NCI-H460 (cell line): ENCODE measurements around the gene ABHD17B. TPM values are rescaled to one million over a fixed set of nuclear protein-coding genes. Genes with fewer than 3 reads are reported as not detected.

ENCODE experiments used
- DNase-seq: peaks from one replicate; pipeline ENCODE4 v3.0.0-alpha.2; 2016; ENCODE audit warnings: low read depth; ENCODE audit errors: extremely low read depth
- small RNA-seq, 2 experiments: library from RNA; depleted of rRNA; stranded (forward); fragments of <200 nt; gene quantifications; one replicate each; pipeline ENCODE3, GENCODE V24; 2014
- total RNA-seq: library from RNA; depleted of rRNA; stranded (reverse); fragments of >200 nt; shearing (Covaris generic); gene quantifications from 2 replicates; pipeline ENCODE4 v1.2.3, GENCODE V29; 2014; rRNA removed

ABHD17B gene
- total RNA-seq, 1 experiment from 2014 or later, result 25.0 TPM

GRCh38 chr9:71822935-71823334, 88.1 kb downstream of the ABHD17B start:
- DNase-seq, result no peak

- no peak for DNase-seq
Observed at GRCh38 chr9:71822456-71822855, 88.5 kb downstream of the ABHD17B start.

DNA sequence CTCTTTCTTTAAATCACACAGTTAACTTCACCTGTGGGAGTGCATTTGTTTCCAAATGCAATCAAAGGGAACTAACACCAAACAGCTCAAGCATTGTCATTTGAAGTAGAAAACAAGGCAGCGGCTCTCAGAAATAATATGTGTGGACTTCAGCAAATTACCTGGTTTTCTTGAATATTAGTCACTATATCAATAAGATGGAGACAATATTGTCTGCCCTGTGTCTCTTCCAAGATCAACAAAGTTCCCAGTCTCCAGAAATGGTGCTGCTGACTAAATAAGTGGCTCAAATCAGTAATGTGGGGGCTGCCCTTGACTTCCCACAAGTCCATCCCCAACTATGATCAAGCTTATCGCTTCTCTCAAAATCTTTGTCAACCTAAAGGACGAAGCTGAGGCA, 89.6 kb downstream of the ABHD17B start:
- DNase-seq, result no peak

- DNase-seq, result no peak
Observed at GRCh38 chr9:71820403-71820921, 90.5 kb downstream of the ABHD17B start.

DNA sequence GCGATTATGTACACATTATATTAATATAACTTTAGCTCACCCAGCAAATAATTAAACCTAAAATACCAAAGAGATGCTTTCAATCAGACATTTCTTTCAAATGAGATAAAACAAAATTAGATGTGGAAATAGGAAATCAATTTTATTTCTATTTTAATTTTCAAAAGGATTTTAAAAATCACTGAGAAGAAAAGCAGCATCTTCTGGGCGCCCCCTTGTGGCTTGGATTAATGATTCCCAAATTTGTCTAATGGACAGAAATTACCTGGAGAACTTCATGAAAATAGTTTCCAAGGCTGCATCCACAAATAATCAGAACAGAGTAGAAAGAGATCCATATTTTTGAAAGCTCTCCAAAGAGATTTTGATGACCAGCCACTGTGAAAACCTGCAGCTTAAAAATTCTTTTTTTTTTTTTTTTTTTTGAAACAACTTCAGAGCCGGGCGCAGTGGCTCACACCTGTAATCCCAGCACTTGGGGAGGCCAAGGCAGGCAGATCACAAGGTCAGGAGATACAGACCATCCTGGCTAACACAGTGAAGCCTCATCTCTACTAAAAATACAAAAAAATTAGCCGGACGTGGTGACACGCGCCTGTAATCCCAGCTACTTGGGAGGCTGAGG, 91.8 kb downstream of the ABHD17B start:
- DNase-seq, result peak; percentile 40

DNA sequence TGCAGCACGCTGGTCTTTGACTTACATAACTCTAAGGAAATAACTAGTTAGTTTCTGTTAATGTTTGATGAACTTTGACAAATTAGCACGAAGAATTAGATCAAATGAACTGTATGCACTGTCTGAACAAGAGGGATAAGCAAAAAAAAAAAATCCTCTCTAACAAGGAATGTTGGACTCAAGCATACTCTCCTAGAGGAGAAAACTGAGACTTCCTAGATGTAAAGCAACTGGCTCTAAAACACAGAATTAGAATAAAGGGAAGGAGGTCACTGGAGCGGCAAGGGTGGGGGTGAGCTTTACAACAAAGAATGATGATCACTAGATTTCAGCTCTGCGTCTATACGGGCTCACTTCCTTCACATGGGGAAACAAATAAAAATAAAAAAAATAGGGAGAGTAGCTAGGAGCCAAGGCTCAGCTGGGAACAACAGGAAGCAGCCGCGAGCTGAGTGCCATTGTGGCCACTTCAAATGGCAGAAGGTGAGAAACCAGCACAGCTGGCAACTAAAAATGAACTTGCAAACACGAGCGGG, 94.0 kb downstream of the ABHD17B start:
- DNase-seq, result no peak

Small RNA genes lying within 50 kb of the gene (small RNA-seq; reads per million reads assigned to genes)
- 0 reads per million in 2 experiments for gene RF00019

Other genes starting within 250 kb of the ABHD17B start
- gene CEMIP2, start 142.7 kb downstream of the ABHD17B start, total RNA-seq, result 21.2 and 22.1 TPM in 2 replicates
- gene C9orf85, start 446 bp upstream of the ABHD17B start, total RNA-seq, result 28.2 and 30.5 TPM in 2 replicates
- not detected in 2 replicates for gene C9orf57, start 149.4 kb upstream of the ABHD17B start, total RNA-seq
- gene GDA, start 238.2 kb upstream of the ABHD17B start, total RNA-seq, result 311 and 357 TPM in 2 replicates